ENCODE data around the gene G3BP2. TPM values are rescaled to one million over a fixed set of nuclear protein-coding genes. Genes with fewer than 3 reads are reported as not detected.

The G3BP2 gene
- polyA plus RNA-seq, 1 donor from 2014 or later: 87.9 TPM

Other genes with a start within 250 kb of the G3BP2 start
- gene RCHY1, start 159.0 kb downstream of the G3BP2 start, polyA plus RNA-seq: 25.3 TPM
- gene THAP6, start 158.9 kb downstream of the G3BP2 start, polyA plus RNA-seq: 15.2 TPM
- not detected for gene ODAPH, start 117.3 kb downstream of the G3BP2 start, polyA plus RNA-seq
- not detected for gene CDKL2, start 42.9 kb downstream of the G3BP2 start, polyA plus RNA-seq
- gene USO1, start 51.2 kb upstream of the G3BP2 start, polyA plus RNA-seq: 18.6 TPM
- gene PPEF2, start 229.0 kb upstream of the G3BP2 start, polyA plus RNA-seq: not detected